Umbilical cord (tissue), 2 donors: ENCODE data around the gene MACROD2. TPM values are rescaled to one million over a fixed set of nuclear protein-coding genes. Genes with fewer than 3 reads are reported as not detected.
"Not testable (repeated sequence)": the region's sequence is repeated elsewhere in the genome, so short reads cannot be mapped to it uniquely, and the experiment has no call there.

Source experiments
- DNase-seq: peaks from one replicate; pipeline ENCODE4 v3.0.0-alpha.2; 2015; ENCODE audit warnings: low spot score
- total RNA-seq: library from RNA; depleted of rRNA; stranded (reverse); fragments of >200 nt; gene quantifications from one replicate; pipeline ENCODE4 v1.2.3, GENCODE V29; 2014; ENCODE audit warnings: low replicate concordance; ENCODE audit not compliant: insufficient read depth

The MACROD2 gene
- total RNA-seq, 1 donor from 2014 or later, result 69.6 TPM

- not testable (repeated sequence) for DNase-seq
These were observed 471.9 kb downstream of the MACROD2 start for GRCh38 chr20:14467104-14467827.

DNA sequence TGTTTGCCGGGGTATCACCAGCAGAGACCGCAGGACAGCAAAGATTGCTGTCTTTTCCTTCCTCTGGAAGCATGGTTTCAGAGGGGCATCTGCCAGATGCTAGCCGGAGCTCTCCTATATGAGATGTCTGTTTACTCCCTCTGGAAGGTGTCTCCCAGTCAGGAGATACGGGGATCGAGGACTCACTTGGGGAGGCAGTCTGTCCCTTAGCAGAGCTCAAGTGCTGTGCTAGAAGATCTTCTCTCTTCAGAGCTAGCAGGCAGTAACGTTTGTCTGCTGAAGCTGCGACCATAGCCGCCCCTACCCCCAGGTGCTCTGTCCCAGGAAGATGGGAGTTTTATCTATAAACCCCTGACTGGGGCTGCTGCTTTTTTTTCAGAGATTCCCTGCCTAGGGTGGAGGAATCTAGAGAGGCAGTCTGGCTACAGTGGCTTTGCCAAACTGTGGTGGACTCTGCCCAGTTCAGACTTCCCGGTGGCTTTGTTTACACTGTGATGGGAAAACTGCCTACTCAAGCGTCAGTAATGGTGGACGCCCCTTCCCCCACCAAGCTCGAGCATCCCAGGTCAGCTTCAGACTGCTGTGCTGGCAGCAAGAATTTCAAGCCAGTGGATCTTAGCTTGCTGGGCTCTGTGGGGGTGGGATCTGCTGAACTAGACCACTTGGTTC lies 475.0 kb downstream of the MACROD2 start:
- DNase-seq, result no peak

- no peak for DNase-seq
These were observed 475.8 kb downstream of the MACROD2 start for GRCh38 chr20:14470977-14471661.

GRCh38 chr20:14477125-14477524 lies 481.8 kb downstream of the MACROD2 start:
- DNase-seq, result no peak

DNA sequence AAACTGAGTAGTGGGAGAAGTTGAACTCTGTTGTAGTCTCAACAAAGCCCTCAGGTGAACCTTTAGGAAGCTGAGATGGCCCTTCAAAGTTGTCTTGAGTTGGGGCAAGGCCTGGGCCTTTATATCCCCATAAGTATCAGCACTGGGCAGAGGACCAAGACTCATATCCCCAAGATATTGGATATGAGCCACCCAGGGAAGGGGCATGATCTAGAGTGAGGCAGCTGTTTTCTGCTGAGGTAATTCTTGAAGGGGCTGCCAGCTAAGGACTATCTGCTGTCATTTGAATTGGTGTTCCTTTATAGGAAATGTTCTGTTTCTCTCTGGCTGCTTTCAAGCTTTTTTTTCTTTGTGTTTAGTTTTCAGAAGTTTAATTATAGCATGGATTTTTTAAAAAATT lies 482.8 kb downstream of the MACROD2 start:
- no peak for DNase-seq

DNA sequence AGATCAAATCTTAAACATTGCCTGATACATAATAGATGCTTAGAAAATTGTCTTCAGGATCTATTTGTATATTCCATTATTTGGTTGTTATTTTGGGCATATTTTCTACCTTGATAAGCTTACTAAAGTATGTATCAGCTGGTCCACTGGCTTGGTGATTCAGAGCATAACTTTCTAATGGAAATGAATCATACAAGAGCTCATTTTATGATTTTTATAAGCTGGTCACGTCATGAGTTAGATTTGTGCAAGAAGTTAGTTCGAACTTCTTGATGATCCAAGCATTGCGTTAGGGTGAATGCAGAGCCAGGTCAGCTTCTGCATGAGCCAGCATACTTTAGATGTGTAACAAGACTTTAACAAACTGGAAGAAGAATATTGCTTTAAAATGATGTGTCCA lies 486.5 kb downstream of the MACROD2 start:
- DNase-seq, result peak; percentile 9

GRCh38 chr20:14488212-14488611 lies 492.9 kb downstream of the MACROD2 start:
- DNase-seq, result no peak

DNA sequence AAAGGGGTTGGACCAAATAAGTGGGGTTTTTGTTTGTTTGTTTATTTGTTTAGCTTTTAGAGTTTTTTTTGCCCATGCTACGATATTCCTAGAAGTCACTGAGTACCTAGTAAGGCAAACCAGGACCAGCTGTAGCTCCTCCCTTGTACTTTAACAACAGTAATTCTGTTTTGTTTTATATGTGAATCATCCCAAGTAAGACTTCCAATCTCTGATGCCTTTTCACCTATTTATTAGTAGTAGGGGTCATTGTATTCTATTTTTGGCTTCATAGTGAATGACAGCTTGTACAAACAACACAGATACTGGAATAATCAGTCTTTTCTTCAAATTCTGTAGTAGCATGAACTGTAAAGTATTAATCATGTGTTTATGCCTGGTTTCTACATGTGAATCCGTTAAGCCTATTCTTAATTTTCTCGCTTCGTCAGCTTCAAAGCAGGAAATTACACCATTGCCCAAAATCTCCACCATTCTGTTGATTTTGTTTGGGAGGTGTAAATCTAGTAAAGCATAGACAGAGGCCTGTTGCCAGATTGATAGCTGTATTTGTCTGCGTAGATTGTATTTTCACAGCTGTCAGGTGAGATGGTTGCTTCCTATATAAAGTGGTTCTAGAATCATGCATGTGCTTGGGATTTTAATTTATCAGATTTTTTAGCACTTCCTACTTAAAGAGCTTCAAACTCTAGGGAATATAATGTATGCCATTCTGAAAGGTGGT lies 493.6 kb downstream of the MACROD2 start:
- DNase-seq, result no peak

DNA sequence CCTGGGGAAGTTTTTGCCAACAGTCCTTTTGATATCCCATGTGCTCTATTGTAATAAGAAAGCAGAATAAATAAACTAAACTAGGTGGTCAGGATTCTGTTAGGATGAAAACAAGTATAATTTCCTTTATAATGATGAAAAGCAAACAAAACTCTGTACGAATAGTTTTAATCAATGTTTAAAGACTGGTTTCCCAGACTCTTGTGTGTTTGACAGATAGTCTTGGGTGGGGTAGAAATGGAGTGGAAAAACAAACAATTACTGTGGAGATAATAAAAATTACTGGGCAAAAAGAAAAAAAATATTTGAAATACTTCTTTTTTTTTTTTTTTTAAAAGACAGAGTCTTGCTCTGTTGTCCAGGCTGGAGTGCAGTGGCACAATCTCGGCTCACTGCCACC lies 494.2 kb downstream of the MACROD2 start:
- DNase-seq, result no peak

DNA sequence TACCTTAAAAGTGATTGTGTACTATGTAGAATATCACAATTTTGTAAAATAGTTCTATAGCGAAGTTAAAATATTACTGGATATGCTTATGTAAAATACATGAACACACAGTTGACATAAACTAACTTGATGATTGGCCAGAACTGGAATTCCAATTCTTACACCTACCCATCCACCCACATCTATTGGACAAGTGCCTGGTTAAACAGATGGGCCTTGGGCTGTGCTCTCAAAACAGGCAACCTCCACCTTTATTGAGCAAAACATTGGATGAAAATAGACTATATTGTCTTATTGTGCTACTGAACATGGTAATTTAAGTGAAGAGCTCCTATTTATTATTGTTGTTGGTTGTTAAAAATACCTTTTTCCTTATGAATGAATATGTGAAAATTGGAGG lies 496.1 kb downstream of the MACROD2 start:
- no peak for DNase-seq

- no peak for DNase-seq
These were observed 498.1 kb downstream of the MACROD2 start for GRCh38 chr20:14493408-14493807.

GRCh38 chr20:14494355-14494754 lies 499.0 kb downstream of the MACROD2 start:
- no peak for DNase-seq

DNA sequence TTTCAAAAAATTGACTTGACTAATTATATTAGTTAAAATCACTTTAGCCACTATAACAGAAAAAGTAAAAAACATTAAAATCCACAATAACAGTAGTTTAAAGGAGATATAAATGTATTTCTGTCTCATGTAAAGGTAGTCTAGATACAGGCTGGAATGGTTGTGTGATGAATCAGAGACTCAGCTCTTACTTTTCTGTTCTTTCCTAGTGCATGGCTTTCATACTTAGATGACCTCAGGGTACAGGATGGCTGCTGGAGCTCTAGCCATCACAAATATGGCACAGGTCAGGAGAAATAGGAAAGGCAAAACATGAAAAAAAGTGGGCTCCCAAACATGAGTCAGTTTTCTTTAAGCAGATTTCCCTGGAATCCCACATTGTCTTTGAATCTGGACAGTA lies 499.8 kb downstream of the MACROD2 start:
- no peak for DNase-seq

GRCh38 chr20:14497004-14497403 lies 501.7 kb downstream of the MACROD2 start:
- DNase-seq, result no peak

GRCh38 chr20:14498772-14499171 lies 503.5 kb downstream of the MACROD2 start:
- peak; percentile 82 for DNase-seq

GRCh38 chr20:14505476-14505875 lies 510.2 kb downstream of the MACROD2 start:
- DNase-seq, result no peak

DNA sequence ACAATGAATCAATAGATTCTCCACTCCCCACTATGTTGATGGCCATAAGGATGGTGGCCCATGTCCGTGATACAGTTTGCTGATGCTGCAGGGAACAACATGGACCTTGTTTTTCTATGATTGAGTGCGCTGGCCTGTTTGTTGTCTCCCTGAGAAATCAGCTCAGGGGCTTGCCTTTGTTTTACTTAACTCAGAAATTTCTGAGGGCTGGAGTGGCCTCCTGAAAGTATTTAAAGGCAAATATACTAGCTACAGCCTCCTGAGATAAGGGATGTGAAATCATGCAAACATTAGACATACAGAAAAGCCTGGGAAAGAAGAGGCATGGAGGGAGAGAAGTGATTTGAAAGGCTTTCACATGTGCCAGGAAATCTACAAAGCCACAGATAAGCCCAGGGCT lies 512.4 kb downstream of the MACROD2 start:
- peak; percentile 33 for DNase-seq

DNA sequence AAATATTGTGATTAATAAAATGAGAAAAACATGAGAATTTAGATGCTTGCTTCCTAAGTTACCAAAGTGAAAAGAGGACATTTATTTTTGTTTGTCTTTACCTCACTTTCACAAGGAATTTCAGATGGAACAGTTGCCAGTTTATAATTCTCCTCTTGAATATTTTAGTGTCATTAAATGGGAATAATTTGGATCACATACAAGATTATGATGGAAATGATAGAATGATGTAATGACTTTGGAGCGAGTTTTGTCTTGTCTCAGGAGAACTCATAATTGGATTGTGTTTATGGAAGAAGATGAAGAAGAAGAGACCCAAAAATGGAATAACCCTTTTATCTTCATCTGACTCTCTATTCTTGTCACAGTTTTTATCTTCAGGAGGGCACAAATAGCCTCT lies 515.0 kb downstream of the MACROD2 start:
- DNase-seq, result no peak

GRCh38 chr20:14512839-14513238 lies 517.5 kb downstream of the MACROD2 start:
- DNase-seq, result peak; percentile 72

DNA sequence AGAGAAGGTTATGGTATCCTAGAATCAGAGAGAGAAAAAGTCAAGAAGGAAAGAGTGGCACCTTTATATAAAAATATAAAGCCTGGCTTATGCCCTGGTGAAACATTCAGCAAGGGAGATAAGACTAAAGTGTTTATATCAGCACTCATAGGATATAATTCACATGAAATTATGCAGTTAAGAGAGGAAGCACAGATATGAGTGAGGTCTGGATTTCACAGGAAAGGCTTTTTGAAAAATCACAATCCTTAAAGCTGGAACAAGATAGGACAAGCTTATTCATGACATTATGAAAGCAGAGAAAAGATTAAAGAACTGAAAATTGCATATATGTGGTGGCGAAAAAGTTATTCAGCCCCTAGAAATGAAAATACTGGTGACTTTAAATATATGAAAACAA lies 523.3 kb downstream of the MACROD2 start:
- peak; percentile 85 for DNase-seq

DNA sequence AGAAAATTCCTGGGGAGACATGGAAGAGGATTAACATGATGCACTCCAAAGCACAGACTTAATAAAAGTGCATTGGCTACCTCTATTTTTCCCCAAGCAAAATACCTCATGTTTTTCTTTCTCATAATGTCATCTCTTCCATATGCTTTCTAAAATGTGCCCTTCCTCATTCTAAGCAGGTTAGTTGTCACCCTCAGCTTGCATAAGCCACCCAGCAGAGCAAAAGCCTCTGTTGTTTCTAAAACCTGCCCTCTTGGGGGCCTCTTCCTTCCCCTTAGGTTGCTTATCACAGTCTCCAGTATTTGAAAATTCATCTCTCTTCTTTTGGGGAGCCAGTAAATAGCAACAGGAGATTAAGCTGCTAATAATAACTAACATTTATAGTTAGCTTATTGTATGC lies 525.7 kb downstream of the MACROD2 start:
- no peak for DNase-seq

- DNase-seq, result no peak
These were observed 526.1 kb downstream of the MACROD2 start for GRCh38 chr20:14521436-14521835.
